Transverse colon (tissue), 4 donors: ENCODE data around the gene RAB4A. TPM values are rescaled to one million over a fixed set of nuclear protein-coding genes. Genes with fewer than 3 reads are reported as not detected.
A peak's percentile ranks its signal among the peaks of the same experiment; 100 is the strongest.

Source experiments
- DNase-seq: peaks from one replicate; pipeline ENCODE4 v3.0.0-alpha.2; 2019
- H3K27ac ChIP-seq, 4 donors: fragments of 200-600 bp; sonication (generic); 2 replicates each; pipeline ENCODE4 v1.5.1; 2016 to 2018; ENCODE audit warnings: inconsistent platforms in 4 of 4
- H3K27me3 ChIP-seq: fragments of 200-600 bp; sonication (generic); 2 replicates; pipeline ENCODE4 v1.5.1; 2017; ENCODE audit warnings: inconsistent platforms
- H3K36me3 ChIP-seq, 4 donors: fragments of 200-600 bp; sonication (generic); 2 replicates each; pipeline ENCODE4 v1.5.1; 2017 to 2019; ENCODE audit warnings: inconsistent platforms in 4 of 4
- H3K4me1 ChIP-seq, 4 donors: fragments of 200-600 bp; sonication (generic); 2 replicates each; pipeline ENCODE4 v1.5.1; 2017 to 2020; ENCODE audit warnings: inconsistent platforms in 4 of 4
- H3K4me3 ChIP-seq, 4 donors: fragments of 200-600 bp; sonication (generic); 1 replicate in 1 of 4; 2 replicates in 3 of 4; pipeline versions ENCODE4 v1.5.1 to v1.6.1; 2017 to 2019; ENCODE audit warnings: inconsistent platforms in 4 of 4
- H3K9me3 ChIP-seq, 2 donors: fragments of 200-600 bp; sonication (generic); 2 replicates each; pipeline ENCODE4 v1.5.1; 2017 to 2019; ENCODE audit warnings: inconsistent platforms in 2 of 2
- EP300 ChIP-seq: sonication (generic); formaldehyde crosslinking; IDR thresholded peaks from one replicate; pipeline ENCODE4 v1.6.1; 2017; ENCODE audit warnings: antibody characterized with exemption, low read depth
- POLR2A ChIP-seq: fragments of 450-650 bp; IDR thresholded peaks from one replicate; pipeline ENCODE4 v1.6.1; 2016; ENCODE audit warnings: antibody characterized with exemption, mild to moderate bottlenecking, moderate library complexity
- POLR2AphosphoS5 ChIP-seq, 3 donors: sonication (generic); formaldehyde crosslinking; IDR thresholded peaks; one replicate each; pipeline ENCODE4 v1.6.1; 2016; ENCODE audit warnings: antibody characterized with exemption in 3 of 3
- WGBS, 2 donors: methylation state at CpG; one replicate each; pipeline ENCODE4 v1.1.5; 2018; ENCODE audit warnings: low coverage in 1 of 2; 5-methylcytosine and 5-hydroxymethylcytosine counted together
- in situ Hi-C, 4 donors: fragments of 200-750 bp; cut with MboI; loops; one replicate each; pipeline versions ENCODE4 v1.15.0 to v1.15.1; 2017; ENCODE audit warnings: low sequenced_read_pairs in 3 of 4, low pct_ligation_motif_present in 1 of 4, low pct_unique_long_range_greater_than_20kb in 1 of 4
- intact Hi-C: fragments of 100-400 bp; cut with DNase I; formaldehyde crosslinking; loops from one replicate; pipeline ENCODE4 v1.15.1; 2023; ENCODE audit warnings: low total_unique reads
- total RNA-seq, 4 donors: library from RNA; depleted of rRNA; stranded (reverse); fragments of >200 nt; gene quantifications; one replicate each; pipeline ENCODE4 v1.1.0, GENCODE V29; 2016
- TF ChIP-seq, protein P1 (sequence below), 5 experiments: fragments of 200-600 bp in 3 of 5; fragments of 450-650 bp in 2 of 5; sonication (generic) in 3 of 5; IDR thresholded peaks; 1 replicate in 2 of 5; 2 replicates in 3 of 5; pipeline ENCODE4 v1.5.1; 2016 to 2017; ENCODE audit warnings: antibody characterized with exemption in 5 of 5, inconsistent platforms in 3 of 5, mild to moderate bottlenecking in 2 of 5, moderate library complexity in 1 of 5

Gene RAB4A
- total RNA-seq, 4 donors from 2014 or later = 7.4 to 56.9 (median 28.0) TPM

DNA sequence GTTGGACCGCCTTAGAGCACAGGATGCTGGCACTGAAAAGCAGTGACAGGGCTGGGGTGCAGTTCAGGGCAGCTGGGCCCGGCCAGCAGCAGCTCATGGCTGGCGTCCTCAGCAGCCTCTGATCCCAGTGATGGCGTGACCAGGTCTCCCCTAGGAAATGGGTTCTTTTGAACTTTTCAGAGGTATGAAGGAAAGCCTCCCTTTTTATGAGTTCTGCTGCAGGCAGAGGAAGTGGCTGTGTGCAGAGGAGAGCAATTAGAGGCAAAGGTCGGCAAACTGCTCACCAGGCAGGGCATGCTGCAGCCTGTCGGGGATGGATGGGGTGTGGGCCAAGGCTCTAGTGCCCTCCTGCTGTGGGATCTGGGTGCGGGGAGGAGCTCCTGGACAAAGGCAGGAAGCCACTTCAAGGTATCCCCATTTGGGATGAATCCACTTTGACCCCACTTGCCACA lies 45.6 kb upstream of the RAB4A start:
- H3K9me3 ChIP-seq = no peaks in the 10 kb centered on the region
- WGBS, 2 donors = 50% methylated on average over 7 of the region's 7 CpGs; no CpG with 5 or more reads in 1 of the 2 donors
- intact Hi-C loops (no loop called here), in situ Hi-C loops (loop anchor here in 1 of 4 donors (10.0 kb wide), 1 partner anchor 491 kb away; the partner anchor contains the start of gene RHOU)
- peak overlapping the region; percentile 36 to 65 (median 54) for H3K27ac ChIP-seq
- no peaks in the 10 kb centered on the region for H3K36me3 ChIP-seq
- H3K4me3 ChIP-seq = no peak overlapping the region
- peaks cover 7 to 45% (median 34%) of the 10 kb centered on the region in 4 donors for H3K4me1 ChIP-seq
- H3K27me3 ChIP-seq = no peaks in the 10 kb centered on the region
- TF ChIP-seq EP300 (no peak), POLR2AphosphoS5 (IDR thresholded peaks at IDR 0.05) (peak in 2 of 3 donors; percentile 32 to 43), POLR2A (no peak)
- TF ChIP-seq, protein P1, sequence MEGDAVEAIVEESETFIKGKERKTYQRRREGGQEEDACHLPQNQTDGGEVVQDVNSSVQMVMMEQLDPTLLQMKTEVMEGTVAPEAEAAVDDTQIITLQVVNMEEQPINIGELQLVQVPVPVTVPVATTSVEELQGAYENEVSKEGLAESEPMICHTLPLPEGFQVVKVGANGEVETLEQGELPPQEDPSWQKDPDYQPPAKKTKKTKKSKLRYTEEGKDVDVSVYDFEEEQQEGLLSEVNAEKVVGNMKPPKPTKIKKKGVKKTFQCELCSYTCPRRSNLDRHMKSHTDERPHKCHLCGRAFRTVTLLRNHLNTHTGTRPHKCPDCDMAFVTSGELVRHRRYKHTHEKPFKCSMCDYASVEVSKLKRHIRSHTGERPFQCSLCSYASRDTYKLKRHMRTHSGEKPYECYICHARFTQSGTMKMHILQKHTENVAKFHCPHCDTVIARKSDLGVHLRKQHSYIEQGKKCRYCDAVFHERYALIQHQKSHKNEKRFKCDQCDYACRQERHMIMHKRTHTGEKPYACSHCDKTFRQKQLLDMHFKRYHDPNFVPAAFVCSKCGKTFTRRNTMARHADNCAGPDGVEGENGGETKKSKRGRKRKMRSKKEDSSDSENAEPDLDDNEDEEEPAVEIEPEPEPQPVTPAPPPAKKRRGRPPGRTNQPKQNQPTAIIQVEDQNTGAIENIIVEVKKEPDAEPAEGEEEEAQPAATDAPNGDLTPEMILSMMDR (IDR thresholded peaks at IDR 0.05) = peak in 2 of 5 experiments; percentile 21 to 52
- DNase-seq = peak; percentile 86

DNA sequence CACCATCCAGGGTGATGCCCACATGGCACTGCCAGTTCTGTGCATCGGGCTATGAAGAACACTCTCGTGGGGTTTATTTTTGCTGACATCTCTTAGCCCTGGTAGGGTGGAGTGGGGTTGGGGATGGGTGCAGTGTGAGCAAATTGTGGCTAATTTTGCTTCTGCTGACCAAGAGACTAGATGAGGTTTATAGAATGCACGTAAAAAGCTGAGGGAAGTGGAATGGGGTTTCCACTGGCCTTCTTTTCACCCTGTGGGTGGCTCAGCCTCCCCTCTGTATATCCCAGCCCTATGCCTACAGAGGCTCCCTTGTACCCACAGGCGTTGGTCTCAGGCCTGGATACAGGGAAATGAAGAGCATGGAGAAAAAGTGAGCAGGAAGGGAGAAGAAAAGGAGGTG lies 44.1 kb upstream of the RAB4A start:
- no peak for DNase-seq
- Histone ChIP-seq H3K27me3 (no peaks in the 10 kb centered on the region), H3K4me3 (no peak overlapping the region), H3K27ac (no peak overlapping the region), H3K36me3 (no peaks in the 10 kb centered on the region), H3K9me3 (no peaks in the 10 kb centered on the region), H3K4me1 (peaks cover 7 to 42% (median 29%) of the 10 kb centered on the region in 4 donors)
- in situ Hi-C loops (loop anchor here in 1 of 4 donors (10.0 kb wide), 1 partner anchor 492 kb away; the partner anchor contains the start of gene RHOU), intact Hi-C loops (no loop called here)
- no peak for TF ChIP-seq EP300
- TF ChIP-seq, protein P1 (IDR thresholded peaks at IDR 0.05) = no peak
- TF ChIP-seq POLR2A = no peak
- TF ChIP-seq POLR2AphosphoS5 (IDR thresholded peaks at IDR 0.05) = no peak
- WGBS, 2 donors = 71 to 100% methylated on average over 1 to 4 of the region's 4 CpGs

DNA sequence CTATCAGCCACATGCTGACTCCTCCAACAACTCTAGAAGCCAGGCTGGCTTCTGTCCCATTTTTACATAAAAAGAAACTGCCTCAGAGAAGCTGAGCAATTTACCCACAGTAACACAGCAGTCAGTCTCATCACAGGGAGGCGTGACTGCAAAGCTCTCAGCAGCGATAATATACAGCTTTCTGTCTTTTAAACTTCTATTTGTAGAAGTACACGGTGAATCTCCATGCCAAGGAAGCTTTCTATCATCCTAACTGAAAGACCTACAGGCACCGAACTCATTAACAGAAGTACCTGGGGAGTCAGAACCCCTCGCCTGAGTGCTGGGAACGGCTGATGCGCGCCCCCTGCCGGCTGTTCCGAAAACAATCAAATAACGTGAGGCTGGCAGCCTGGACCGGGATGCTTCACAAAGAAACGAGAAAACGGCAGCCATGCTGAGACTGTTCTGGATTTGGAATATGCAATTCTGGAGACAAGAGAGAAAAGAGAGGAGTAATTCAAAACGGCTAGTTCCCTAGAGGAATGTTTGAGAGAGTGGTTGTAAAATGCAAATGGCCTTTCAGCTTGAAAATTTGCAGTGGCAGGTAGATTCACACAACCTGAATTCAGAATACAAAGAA lies 43.5 kb upstream of the RAB4A start:
- in situ Hi-C loops = loop anchor here in 1 of 4 donors (10.0 kb wide), 1 partner anchor 493 kb away; the partner anchor contains the start of gene RHOU
- H3K9me3 ChIP-seq = no peaks in the 10 kb centered on the region
- 0 to 9% methylated on average over 2 to 15 of the region's 15 CpGs for WGBS, 2 donors
- peak; percentile 89 for DNase-seq
- no peak for TF ChIP-seq EP300
- TF ChIP-seq POLR2A = no peak
- TF ChIP-seq, protein P1 (IDR thresholded peaks at IDR 0.05) = peak; percentile 87 to 90 (median 89)
- TF ChIP-seq POLR2AphosphoS5 (IDR thresholded peaks at IDR 0.05) = no peak
- H3K4me1 ChIP-seq = peaks cover 7 to 36% (median 27%) of the 10 kb centered on the region in 4 donors
- H3K27ac ChIP-seq = no peak overlapping the region
- intact Hi-C loops = no loop called here
- H3K27me3 ChIP-seq = no peaks in the 10 kb centered on the region
- no peaks in the 10 kb centered on the region for H3K36me3 ChIP-seq
- H3K4me3 ChIP-seq = no peak overlapping the region

DNA sequence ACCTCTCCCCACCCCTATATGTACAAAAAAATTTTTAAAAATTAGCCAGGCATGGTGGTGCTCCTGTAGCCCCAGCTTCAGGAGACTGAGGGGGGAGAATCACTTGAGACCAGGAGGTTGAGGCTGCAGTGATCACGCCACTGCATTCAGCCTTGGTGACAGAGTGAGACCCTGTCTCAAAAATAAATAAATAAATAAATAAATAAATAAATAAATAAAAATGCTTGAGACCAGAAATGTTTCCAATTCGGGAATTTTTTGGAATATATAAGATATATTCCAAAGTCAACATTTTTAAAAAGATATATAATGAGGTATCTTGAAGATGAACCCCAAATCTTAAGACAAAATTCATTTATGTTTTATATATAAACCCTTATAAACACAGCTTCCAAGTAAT lies 42.4 kb upstream of the RAB4A start:
- Histone ChIP-seq H3K9me3 (no peaks in the 10 kb centered on the region), H3K4me3 (no peak overlapping the region), H3K27ac (no peak overlapping the region), H3K4me1 (peaks cover 7 to 35% (median 27%) of the 10 kb centered on the region in 4 donors), H3K27me3 (no peaks in the 10 kb centered on the region), H3K36me3 (no peaks in the 10 kb centered on the region)
- intact Hi-C loops = no loop called here
- no peak for DNase-seq
- TF ChIP-seq EP300 (no peak), POLR2A (no peak), POLR2AphosphoS5 (IDR thresholded peaks at IDR 0.05) (no peak)
- TF ChIP-seq, protein P1 (IDR thresholded peaks at IDR 0.05) = no peak
- in situ Hi-C loops = loop anchor here in 1 of 4 donors (10.0 kb wide), 1 partner anchor 494 kb away; the partner anchor contains the start of gene RHOU
- 75 to 87% methylated on average over 1 to 2 of the region's 2 CpGs for WGBS, 2 donors
